PFSK-1 (cell line): ENCODE results near the gene ZNF277.

Source experiments
- FOXP2 ChIP-seq: optimal IDR thresholded peaks from 2 replicates; pipeline ENCODE3; 2011; ENCODE audit warnings: borderline replicate concordance, control low read depth, inconsistent platforms; ENCODE audit not compliant: insufficient read depth; ENCODE audit errors: extremely low read length, extremely low read depth
- POLR2AphosphoS5 ChIP-seq: IDR thresholded peaks from 2 replicates; pipeline ENCODE4 v1.6.1; 2012; ENCODE audit warnings: low read depth, mild to moderate bottlenecking, control low read depth, low read length, moderate library complexity
- REST ChIP-seq, 2 experiments: IDR thresholded peaks; 2 replicates each; pipeline versions ENCODE4 v1.6.1 to v1.8.0; 2011 to 2012; ENCODE audit warnings: low read depth in 2 of 2, low read length in 2 of 2, control low read depth in 1 of 2, inconsistent platforms in 1 of 2, mild to moderate bottlenecking in 1 of 2, moderate library complexity in 1 of 2; ENCODE audit not compliant: insufficient read depth in 1 of 2
- SIN3A ChIP-seq: IDR thresholded peaks from 2 replicates; pipeline ENCODE4 v1.6.1; 2012; ENCODE audit warnings: mild to moderate bottlenecking, low read length, moderate library complexity, borderline replicate concordance; ENCODE audit not compliant: insufficient read depth
- TAF1 ChIP-seq: IDR thresholded peaks from 2 replicates; pipeline ENCODE4 v1.6.1; 2012; ENCODE audit warnings: low read length, control low read depth, borderline replicate concordance; ENCODE audit not compliant: insufficient read depth

DNA sequence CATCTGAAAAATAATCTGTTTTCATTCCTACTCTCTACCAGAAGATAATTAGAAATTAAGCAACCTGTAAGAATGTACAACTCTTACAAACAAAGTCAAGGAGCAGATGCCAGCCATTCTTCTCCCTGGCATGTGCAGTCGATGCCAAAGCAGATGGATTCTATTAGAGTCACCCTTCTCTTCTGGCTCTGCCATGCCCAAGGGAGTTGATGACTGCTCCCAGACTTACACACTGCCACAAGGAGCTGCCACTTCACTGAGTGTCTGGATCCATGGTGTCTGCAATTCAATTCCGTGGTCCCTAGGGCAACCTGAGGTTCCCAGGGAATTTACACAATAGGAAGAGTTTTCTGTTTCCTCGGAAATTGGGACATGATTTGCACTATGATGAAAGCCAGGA lies 154.7 kb downstream of the ZNF277 start:
- no peak for TF ChIP-seq POLR2AphosphoS5
- no peak for TF ChIP-seq SIN3A
- TF ChIP-seq FOXP2, result no peak
- no peak for TF ChIP-seq REST (IDR thresholded peaks at IDR 0.05; ENCODE audit: insufficient read depth in 1 of 2, low read depth in 2 of 2, low read length in 2 of 2)
- TF ChIP-seq TAF1, result no peak
